GM06990 (cell line): ENCODE data around the gene EIF2S2.

Source experiments
- DNase-seq: peaks from one replicate; pipeline ENCODE4 v3.0.0-alpha.2; 2011; ENCODE audit not compliant: insufficient read length; ENCODE audit errors: extremely low read depth
- H3K27me3 ChIP-seq: replicated peaks from 2 replicates; pipeline ENCODE4 v1.6.0; 2011; ENCODE audit warnings: low read length; ENCODE audit not compliant: control insufficient read depth, insufficient read depth
- H3K36me3 ChIP-seq: 2 replicates; pipeline ENCODE4 v1.5.1; 2011; ENCODE audit warnings: low read length; ENCODE audit not compliant: control insufficient read depth, insufficient read depth
- H3K4me3 ChIP-seq: replicated peaks from 2 replicates; pipeline ENCODE4 v1.5.1; 2011; ENCODE audit warnings: low read depth, mild to moderate bottlenecking, control low read depth, low read length
- TF ChIP-seq, protein P1 (sequence below): IDR thresholded peaks from 2 replicates; pipeline ENCODE4 v1.5.1; 2011; ENCODE audit warnings: low read length, control low read depth, mild to moderate bottlenecking, inconsistent platforms; ENCODE audit not compliant: insufficient read depth, poor library complexity, severe bottlenecking

The EIF2S2 gene

GRCh38 chr20:34104059-34104458, 8.0 kb downstream of the EIF2S2 start:
- TF ChIP-seq, protein P1, sequence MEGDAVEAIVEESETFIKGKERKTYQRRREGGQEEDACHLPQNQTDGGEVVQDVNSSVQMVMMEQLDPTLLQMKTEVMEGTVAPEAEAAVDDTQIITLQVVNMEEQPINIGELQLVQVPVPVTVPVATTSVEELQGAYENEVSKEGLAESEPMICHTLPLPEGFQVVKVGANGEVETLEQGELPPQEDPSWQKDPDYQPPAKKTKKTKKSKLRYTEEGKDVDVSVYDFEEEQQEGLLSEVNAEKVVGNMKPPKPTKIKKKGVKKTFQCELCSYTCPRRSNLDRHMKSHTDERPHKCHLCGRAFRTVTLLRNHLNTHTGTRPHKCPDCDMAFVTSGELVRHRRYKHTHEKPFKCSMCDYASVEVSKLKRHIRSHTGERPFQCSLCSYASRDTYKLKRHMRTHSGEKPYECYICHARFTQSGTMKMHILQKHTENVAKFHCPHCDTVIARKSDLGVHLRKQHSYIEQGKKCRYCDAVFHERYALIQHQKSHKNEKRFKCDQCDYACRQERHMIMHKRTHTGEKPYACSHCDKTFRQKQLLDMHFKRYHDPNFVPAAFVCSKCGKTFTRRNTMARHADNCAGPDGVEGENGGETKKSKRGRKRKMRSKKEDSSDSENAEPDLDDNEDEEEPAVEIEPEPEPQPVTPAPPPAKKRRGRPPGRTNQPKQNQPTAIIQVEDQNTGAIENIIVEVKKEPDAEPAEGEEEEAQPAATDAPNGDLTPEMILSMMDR: no peak
- Histone ChIP-seq H3K27me3 (no peaks in the 10 kb centered on the region), H3K4me3 (no peak overlapping the region), H3K36me3 (peaks cover 17% of the 10 kb centered on the region)
- DNase-seq: no peak

DNA sequence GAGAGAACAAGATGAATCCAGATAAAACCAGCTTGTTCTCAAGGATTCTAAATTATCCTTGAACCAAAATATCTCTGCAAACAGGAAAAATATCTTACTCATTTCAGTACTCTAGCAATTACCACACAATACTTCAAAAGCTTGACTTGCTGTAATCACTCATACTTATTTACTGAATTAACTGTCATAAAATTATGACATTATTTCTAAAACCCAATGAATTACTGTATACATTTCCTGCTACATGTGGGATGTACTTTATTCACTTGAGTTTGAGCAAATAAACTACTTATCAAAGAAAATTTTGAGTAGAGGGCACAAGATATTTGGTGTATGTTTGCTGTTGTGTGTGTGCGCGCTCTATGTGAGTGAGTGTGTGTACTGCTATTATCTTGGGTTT, 9.7 kb downstream of the EIF2S2 start:
- TF ChIP-seq, protein P1: no peak
- DNase-seq: no peak
- Histone ChIP-seq H3K4me3 (no peak overlapping the region), H3K36me3 (peaks cover 18% of the 10 kb centered on the region), H3K27me3 (no peaks in the 10 kb centered on the region)

DNA sequence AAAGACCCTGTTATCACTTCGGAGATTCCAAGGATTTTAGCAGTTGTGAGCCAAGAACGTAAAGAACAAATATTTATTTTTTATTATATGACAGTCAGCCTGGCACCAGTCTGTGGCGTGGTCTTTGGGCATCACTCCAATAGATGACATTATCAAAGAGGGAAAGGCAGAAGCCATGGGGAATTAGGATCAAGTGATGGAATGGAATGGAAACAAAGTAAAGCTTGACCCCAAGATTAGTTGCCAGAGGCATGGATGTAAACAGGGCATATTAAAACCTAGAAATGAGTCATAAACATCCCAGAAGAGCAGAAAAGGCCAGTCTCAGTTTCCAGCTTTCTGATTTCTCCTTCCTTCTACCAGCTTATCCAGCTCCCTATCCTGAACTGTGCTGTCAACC, 11.5 kb downstream of the EIF2S2 start:
- H3K36me3 ChIP-seq: peaks cover 26% of the 10 kb centered on the region
- no peak overlapping the region for H3K4me3 ChIP-seq
- no peak for DNase-seq
- H3K27me3 ChIP-seq: no peaks in the 10 kb centered on the region
- TF ChIP-seq, protein P1: no peak

GRCh38 chr20:34099675-34100074, 12.4 kb downstream of the EIF2S2 start:
- TF ChIP-seq, protein P1: no peak
- H3K36me3 ChIP-seq: peaks cover 23% of the 10 kb centered on the region
- H3K4me3 ChIP-seq: no peak overlapping the region
- H3K27me3 ChIP-seq: no peaks in the 10 kb centered on the region
- DNase-seq: no peak

DNA sequence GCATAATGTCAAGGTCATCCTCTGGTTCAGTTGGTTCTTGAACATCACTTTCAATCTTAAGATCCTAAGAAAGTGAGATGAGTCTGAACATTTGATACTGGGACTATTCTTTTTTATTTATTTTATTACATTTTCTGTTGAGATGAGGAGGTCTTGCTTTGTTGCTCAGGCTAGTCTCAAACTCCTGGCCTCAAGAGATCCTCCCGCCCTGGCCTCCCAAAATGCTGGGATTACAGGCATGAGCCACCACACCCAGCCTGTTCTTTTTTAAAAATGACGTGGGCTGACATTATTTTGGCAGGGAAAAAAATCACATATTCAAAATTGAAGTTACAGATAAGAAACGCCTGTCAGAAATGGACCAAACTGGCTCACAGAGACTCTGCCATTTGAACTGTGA, 13.5 kb downstream of the EIF2S2 start:
- H3K27me3 ChIP-seq: no peaks in the 10 kb centered on the region
- no peak for DNase-seq
- peaks cover 23% of the 10 kb centered on the region for H3K36me3 ChIP-seq
- H3K4me3 ChIP-seq: no peak overlapping the region
- TF ChIP-seq, protein P1: no peak
